ENCODE measurements around the gene RXRA. TPM values are rescaled to one million over a fixed set of nuclear protein-coding genes. Genes with fewer than 3 reads are reported as not detected.

The RXRA gene
- total RNA-seq, 1 experiment from 2014 or later, result 17.2 TPM

DNA sequence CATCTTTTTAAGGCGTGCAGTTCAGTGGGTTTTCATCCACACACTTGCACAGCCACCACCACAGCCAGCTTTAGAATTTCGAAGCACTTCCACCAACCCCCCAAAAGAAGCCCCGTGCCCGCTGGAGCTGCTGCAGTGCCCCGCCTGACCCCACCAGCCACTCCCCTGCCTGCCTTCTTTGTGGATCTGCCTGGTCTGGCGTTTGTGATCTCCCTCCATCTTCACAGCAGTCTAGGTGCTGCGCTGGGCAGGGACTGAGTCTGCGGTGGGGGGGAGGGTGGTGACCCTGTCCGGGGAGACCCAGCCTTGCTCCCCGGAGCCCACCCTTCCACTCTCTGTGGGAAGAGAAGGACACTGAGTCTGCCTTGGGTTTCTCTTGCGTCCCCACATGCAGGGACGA is 40.8 kb downstream of the RXRA start:
- no peak for DNase-seq (ENCODE audit: low spot score)

DNA sequence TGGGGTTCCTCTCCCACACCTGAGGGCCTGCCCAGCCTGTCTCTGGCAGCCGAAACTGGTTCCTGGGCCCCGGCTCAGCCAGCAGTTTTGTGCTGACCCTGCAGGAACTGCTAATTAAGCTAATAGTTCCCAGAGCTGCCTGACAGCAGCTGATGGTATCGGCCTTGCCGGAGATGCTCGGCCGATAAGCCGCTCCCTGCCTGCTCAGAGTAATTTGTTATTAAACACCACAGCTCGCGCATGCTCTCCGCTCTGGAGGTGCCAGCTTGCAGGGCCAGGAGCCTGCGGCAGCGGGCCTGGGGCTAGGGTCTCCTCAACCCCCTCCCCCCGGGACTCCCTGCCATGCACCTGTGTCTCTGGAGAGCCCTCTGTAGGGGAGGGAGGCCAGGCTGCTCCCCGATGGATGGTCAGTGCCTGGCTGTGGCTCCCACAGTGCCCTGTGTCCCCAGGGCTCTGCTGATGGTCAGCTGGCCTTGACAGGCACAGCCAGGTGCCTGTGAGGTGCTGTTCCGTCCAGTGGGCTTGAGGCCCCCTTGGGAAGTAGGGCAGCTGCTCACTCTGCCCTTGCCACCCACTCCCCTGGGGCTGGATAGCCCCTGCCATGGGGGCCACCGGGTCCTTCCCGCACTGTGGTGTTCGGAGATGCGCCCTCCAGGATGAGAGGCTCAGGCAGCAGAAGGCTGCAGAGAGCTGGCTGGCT is 41.7 kb downstream of the RXRA start:
- DNase-seq (ENCODE audit: low spot score), result no peak

DNA sequence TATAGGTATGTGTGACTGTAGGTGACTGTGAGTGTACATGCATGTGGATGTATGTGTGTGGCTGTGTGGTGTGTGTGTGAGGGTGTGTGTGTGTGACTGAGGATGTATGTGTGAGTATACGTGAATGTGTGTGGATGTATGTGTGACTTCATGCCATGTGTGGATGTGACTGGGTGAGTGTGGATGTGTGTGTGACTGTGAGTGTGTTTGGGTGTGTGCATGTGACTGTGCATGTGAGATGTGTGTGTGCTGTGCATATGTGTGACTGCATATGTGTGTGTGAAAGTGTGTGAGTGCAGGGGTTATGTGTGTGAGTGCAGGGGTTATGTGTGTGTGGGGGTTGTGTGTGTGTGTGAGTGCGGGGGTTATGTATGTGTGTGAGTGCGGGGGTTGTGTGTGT is 42.3 kb downstream of the RXRA start:
- no peak for DNase-seq (ENCODE audit: low spot score)

DNA sequence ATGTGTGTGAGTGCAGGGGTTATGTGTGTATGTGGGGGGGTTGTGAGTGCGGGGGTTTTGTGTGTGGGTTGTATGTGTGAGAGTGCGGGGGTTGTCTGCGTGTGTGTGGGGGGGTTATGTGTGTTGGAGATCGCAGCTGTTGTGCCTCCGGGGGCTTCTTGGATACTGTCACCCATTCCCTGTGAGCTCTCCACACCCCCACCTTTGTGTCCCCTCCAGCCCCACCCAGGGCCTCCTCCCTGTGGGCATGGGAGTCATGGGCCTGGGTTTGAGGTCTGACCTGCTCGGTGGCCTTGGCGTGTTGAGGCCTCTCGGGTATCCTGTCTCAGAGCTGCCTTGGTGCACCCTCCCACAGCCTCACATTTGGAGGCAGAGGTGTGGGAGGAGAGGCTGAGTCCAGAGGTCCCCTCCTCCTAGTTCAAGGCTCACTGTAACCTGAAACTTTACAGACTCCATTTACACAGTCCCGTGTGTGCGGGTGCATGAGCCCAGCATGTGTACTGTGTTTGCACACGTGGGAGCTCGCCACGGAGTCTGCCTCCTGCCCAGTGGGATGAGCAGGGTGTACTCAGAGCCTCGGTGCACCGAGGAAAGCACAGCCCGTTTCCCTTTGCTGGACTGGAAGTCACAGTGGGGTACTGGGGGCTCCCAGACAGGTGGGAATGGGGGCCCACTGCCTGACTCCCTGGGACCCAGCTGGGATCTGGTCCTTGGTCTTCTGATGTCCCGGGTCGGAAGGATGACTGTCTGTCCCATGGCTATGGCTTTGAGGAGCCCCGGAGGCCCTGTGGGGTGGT is 43.4 kb downstream of the RXRA start:
- no peak for DNase-seq (ENCODE audit: low spot score)

DNA sequence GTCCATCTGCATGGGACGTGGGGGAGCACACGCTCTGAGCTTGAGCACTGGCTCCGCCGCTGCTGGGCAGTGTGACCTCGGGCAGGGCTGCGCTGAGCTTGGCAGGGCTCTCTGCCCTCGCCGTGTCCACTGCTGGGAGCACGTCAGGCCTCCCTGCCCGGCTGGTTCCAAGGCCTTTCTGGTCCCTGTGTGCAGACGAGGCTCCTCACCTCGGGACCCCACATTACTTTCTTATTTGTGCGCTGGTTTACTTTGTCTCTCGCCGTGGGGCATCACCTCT is 43.9 kb downstream of the RXRA start:
- no peak for DNase-seq (ENCODE audit: low spot score)

DNA sequence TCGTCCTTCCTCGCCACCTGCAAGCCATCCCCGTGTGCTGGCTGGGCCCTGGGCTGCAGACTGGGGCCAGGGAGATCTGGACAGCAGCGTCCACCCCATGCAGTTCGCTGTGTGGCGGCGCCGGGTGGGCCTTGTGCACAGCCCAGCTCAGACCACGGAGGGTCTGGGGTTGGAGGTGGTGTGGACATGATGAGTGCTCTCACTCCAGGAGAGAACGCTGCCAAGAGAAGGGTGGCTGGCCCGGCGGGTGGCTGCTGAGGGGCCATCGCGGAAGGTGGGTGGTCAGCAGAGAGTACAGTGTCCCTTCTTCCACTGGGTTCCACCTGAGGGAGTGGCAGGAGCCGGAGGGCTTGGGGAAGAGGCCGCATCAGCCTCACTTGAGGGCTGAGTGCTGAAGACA is 44.4 kb downstream of the RXRA start:
- DNase-seq (ENCODE audit: low spot score), result no peak

DNA sequence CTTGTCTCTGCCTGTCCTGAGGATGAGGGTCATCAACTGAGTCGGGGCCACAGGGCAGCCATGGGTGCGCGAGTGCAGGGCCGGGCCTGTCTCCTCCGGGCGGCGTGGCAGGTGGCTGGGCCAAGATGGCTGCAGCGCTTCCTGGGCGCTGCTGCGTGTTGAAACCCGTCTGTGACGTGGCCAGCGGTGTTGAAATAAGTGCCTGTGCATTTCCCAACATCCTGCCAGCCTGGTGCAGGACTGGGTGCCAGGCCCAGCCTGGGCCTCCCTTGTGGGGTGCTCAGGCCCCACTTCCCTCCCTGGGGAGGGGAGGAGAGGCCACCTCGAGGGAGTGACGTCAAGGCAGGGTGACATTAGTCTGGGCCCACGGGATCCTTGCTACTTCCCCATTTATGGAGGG is 45.5 kb downstream of the RXRA start:
- no peak for DNase-seq (ENCODE audit: low spot score)

DNA sequence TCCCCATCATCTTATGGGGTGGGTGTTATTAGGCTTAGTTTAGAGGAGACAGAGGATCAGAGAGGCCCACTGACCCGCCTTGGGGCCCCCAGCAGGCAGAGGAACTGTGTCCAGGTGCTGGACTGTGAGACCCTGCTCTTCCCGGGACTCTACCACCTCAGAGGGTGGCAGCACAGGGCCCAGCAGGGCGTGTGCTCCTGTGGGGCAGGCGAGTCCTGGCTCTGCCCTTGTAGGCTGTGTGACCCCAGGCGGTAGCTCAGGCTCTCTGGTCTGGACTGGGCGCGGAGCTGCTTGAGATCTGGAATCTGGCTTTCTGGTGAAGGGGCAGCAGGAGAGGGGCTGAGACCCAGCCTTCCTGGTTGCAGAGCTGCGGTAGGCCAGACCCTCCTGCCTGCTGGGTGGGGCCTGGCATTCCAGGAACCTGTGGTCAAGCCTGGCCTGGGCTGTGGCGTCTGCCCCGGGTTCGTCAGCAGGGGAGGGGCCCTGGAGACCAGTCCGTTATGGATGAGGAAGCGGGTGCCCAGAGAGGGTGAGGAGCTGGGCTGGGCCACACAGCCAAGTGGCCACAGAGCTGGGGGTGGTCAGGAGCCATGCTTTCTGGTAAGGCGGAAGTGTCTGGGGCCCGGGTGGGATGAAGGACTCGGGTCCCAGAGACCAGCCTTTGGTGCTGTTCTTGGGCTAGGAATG is 46.5 kb downstream of the RXRA start:
- DNase-seq (ENCODE audit: low spot score), result peak; percentile 75

DNA sequence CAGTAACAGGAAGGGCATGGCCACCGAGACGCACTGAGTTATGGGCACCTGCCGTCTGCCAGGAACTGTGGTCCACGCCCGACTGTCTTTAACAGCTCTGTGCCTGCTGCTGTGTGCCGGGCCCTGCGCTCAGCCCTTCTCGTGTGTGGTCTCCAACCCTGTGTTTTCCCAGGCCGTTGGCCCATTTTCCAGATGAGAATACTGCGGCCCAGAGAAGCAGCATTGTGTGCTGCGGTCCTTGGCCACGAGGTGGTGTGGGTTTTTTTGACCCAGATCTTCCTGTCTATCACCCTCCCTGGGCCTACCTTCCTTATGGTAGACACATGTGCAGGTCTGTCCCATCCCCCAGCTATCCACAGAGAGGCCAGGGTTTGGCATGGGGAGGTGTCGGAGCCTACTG is 47.0 kb downstream of the RXRA start:
- DNase-seq (ENCODE audit: low spot score), result no peak

DNA sequence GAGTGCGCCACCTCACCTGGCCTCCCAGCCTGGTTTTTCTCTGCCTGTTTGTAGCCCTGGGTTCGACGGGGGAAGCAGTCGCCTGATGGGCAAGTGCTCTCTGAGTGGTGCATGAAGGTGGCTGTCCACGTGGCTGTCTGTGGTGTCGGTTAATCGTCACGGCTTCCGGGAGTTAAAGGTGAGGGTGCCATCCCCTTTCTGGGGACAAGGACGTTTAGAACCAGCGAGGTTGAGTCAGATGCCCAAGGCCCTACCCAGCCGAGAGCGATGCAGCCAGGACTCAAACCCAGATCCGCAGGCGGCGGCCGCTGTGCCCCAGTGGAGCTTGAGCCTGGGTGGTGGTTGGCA is 47.7 kb downstream of the RXRA start:
- no peak for DNase-seq (ENCODE audit: low spot score)

DNA sequence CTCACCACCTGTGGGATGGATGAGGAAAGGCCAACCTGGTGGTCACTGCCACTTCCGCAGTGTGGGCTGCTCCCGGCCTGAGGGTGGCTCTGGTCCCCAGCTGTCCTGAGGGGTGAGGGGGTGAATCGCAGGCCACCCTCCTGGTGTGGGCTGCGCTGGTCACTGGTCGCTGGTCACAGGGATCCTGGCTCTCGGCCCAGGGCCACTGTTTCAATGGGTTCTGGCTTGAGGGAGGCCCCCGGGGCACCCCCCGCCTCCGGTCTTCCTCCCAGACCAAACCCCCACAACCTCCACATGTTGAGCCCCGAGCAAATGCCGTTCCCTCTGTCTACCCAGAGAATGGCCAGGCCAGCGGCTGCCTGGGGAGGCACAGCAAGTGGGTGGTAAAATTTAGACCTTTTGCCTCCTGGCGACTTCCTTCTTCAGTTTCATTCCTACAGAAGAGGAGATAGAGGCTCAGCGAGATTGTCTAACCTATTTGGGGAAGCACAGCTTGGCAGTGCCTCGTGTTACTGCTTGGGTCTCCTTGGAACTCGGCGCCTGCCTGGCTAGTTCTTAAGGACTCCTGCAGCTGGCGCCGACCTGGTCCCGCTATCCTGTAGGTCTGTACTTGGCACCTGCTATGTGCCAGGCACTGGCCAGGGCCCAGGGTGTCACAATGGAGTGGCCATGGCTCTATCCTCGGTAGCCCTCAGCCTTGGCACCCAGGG is 48.2 kb downstream of the RXRA start:
- no peak for DNase-seq (ENCODE audit: low spot score)

DNA sequence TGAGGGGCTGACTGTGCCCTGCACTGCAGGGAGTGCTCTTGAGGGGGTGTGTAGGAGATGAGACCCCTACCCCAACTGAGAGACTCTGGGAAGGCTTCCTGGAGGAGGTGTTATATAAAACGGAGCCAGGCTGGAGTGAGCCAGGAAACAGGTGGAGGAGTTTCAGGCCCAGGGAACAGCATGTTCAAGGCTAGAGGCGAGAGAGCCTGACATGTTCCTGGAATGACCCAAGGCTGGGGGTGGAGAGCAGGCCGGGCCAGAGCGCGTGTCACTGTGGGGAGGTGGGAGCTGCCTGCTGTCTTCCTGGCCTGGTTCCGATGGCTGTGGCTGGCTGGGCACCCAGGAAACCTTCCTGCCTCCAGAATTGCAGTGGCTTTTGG is 48.7 kb downstream of the RXRA start:
- DNase-seq (ENCODE audit: low spot score), result no peak

DNA sequence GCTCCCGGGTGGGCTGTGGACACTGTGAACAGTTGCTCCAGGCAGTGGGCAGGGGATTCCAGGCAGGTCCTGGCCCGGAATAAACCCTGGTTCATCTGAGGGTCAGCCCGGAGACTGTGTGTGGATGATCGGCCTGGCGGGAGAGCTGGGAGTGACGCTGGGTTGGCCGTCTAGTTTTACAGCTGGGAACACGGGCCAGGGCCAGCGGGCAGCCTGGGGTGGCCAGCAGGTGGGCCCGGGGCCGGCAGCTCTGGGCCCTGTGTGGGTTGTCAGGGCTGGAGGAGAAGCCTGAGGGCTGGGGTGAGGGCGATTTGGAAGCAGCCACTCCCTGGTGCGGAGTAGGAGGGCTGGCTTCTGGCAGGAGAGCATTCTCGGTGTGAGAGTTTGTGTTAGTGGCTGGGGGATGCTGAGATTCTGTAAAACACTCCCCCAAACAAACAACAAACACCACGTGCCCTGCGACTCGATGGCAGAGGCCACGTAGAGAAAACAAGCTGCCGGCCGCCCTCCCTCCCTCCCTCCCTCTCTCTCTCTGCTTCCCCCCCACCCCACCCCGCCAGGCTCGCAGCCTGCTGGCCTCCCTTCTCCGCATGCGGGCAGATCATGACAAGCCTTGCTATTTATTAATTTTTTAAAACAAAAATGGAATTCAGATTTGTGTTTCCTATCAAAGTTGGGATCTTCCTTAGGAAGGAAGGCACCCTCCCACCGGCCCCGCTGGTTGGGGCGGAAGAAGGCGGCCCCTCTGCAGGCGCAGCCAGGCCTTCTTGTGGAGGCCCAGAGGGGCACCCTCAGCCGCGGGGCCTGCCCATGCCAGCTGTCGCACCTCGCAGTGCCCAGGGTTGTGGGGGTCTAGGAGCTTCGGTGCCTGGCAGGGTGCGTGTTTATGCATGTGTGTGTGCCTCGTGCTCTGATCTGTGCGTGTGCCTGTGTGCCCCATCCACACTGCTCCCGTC is 49.5 kb downstream of the RXRA start:
- DNase-seq (ENCODE audit: low spot score), result no peak

DNA sequence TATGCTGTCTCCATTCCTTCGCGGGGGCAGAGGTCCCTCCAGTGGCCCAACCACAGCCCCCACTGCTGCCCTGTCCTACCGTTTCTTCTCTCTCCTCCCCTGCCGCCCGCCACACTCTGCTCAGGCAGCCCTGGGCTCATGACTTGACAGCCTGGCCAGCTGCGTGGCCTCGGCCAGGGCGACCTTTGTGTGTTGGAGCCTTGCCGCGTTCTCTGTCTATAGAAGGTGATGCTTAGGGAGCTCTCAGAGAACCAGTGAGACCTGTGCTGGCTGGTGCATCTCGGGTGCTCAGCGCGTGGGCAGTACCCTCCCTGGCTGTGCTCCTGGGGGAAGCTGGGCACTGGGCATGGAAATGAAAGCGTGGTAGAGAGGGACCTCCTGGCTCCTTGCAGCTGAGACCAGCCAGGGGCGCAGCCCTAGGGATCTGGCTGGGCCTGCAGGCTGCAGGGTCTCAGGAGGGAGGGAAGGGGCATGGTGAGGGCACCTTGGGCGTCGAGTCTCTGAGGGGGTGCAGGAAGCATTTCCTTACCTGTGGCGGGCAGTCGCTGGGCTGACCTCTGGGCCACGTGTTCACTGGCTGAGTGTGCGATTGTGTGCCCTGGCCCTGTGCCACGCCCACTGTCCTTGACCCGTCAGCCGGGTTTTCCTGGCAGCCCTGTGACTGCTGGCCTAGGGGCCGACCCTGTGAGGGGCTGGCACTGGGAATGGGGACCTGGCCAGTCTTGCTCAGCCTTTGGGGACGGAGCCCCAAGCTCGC is 50.3 kb downstream of the RXRA start:
- no peak for DNase-seq (ENCODE audit: low spot score)

DNA sequence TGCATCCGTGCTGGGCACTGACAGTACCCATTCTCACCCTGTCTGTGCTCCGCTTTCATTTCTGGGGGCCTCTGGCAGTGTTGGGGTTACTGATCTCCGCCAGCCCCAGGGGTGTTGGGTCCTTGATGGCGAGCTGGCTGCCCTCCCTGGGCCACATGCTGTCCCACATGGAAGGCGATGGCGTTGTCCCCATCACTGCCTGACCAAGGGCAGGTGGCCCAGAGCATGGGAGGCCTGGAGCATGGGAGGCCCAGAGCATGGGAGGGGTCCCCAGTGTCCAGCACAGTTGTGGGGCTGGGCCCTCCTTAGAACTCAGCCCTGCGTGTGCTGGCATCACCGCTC is 50.9 kb downstream of the RXRA start:
- no peak for DNase-seq (ENCODE audit: low spot score)

DNA sequence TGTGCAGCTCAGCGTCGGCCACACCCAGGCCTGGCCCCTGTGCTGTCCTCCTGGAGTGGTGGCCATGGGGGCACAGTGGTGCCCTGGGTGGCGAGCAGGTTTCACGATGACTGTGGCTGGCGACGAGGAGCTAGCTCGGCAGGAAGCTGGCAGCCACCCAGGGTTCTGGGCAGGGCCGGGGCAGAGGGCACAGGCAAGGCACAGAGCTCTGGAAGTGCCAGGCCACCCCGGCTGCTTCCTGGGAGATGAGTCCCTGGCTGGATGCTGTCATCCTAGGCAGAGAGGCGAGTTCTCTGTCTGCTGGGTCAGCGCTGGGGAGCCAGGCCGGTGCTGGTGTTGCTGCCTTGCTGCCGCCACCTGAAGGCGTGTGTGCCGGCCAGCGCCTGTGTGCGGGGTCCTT is 51.7 kb downstream of the RXRA start:
- DNase-seq (ENCODE audit: low spot score), result peak; percentile 80

DNA sequence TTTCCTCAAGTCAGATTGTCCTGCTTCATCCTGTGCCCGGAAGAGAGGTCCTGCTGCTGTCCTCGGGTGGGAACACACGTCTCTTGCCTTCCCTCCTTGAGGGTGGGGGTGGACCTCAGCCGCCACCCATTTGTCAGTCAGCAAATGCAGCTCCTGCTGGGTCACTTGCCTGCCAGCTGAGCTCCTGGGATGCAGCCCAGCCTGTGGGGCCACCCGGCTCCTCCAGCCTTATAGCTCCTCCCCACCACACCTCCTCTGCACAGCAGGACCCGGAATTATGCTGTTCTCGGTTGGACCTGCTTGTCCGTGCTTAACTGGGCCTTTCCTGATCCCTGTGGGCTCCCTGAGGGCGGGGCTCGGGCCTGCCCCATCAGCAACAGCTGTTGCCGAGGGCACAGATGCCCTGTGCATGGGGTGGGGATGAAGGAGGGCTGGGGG is 52.7 kb downstream of the RXRA start:
- DNase-seq (ENCODE audit: low spot score), result peak; percentile 93

DNA sequence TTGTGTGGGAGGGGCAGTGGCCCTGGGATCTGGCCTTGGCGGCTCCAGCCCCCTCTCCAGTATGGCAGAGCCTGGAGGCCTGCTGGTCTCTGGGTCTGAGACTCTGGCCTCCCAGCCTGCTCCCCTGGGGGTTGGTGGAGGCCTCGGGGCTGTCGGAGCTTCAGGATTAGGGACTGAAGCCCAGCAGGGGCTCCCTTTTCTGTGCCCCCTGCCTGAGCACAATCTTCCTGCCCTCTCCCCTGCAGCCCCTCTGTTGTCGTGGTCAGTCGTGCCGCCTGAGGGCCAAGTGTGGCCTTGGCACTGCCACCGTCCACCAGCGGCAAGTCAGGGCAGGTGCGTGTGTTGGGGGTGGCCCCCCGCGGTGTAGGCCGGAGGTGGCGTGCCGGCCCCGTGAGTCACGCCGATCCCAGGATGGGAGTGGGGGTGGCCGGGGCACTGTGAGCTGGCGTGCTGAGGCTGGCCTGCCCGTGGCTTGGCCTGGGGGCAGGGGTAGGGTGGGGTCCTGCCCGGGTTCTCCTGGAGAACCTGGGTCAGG is 53.6 kb downstream of the RXRA start:
- peak; percentile 74 for DNase-seq (ENCODE audit: low spot score)

DNA sequence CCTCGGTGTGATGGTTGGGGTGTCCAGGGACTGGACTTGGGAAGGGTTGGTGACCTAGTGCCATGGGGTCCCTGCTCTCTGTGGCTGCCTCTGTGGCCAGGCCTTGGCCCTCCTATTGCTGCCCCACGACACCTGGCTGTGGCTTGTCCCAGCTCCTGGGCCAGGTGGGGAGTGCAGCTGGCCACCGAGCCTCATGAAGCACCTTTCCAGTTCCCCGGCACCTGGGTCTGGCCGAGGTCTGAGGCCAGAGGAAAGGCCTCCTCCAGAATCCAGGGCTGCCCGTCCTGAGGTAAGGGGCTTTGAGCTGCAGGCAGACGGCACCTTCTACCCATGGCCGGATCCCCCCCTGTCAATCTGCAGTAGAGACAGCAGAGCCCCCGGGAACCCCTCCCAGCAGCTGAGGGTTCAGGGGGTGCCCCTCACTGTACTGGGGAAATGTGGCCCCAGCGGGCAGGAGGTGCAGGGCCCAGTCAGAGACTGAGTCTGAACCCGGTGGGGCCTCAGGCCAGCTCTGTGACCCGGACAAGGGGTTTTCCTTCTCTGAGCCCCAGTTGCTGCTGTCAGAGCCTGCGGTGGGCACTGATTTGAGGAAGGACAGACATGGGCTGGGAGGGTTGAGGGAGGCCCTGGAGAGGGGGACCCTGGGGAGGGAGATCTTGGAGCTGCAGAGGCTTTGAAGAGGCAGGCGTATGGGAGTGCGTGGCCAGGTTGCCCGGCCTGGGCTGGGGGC is 54.5 kb downstream of the RXRA start:
- no peak for DNase-seq (ENCODE audit: low spot score)

DNA sequence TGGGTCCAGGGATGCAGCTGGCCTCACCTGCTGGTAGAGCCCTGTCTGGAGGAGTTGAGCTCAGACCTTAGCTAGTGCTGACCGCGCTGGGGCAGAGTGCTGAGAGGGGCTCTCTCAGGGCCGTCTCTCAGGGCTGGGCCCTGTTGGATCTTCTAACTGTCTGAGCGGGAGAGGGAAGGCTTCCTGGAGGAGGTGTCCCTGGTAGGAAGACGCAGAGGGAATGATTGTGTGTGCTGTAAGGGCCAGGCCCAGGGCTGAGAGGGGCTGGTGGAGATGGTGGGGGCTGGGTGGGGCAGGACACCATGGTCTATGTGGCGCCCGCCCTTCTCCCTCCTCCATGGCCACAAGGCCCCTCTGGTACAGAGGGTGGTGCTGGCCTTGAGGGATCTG is 55.0 kb downstream of the RXRA start:
- no peak for DNase-seq (ENCODE audit: low spot score)
